GM12801 (cell line): ENCODE results near the gene PACS2.

Experiments used
- CTCF ChIP-seq: IDR thresholded peaks from one replicate; pipeline ENCODE4 v1.5.1; 2011; ENCODE audit warnings: control low read depth; ENCODE audit not compliant: insufficient read length; ENCODE audit errors: extremely low read depth

The PACS2 gene

DNA sequence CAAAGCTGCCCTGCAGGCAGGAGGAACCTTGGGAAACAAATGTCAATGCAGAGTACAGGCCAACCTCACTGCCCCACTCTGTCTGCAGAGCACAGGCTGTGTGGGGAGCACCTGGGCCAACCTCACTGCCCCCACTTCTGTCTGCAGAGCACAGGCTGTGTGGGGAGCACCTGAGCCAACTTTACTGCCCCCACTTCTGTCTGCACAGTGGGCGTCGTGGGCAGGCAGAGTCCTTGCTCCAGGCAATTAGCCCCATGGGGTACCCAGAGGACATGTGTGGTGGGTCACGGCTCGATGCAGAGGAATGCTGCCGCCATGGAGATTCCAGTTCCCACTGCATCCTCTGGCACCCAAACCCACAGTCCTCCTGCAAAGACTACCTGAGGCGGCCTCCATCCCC, 39.9 kb upstream of the PACS2 start:
- TF ChIP-seq CTCF = no peak

- no peak for TF ChIP-seq CTCF
Measured at GRCh38 chr14:105275267-105275946, 39.1 kb upstream of the PACS2 start.

GRCh38 chr14:105279642-105280361, 34.7 kb upstream of the PACS2 start:
- TF ChIP-seq CTCF = no peak

- no peak for TF ChIP-seq CTCF
Measured at GRCh38 chr14:105280525-105280924, 34.0 kb upstream of the PACS2 start.

DNA sequence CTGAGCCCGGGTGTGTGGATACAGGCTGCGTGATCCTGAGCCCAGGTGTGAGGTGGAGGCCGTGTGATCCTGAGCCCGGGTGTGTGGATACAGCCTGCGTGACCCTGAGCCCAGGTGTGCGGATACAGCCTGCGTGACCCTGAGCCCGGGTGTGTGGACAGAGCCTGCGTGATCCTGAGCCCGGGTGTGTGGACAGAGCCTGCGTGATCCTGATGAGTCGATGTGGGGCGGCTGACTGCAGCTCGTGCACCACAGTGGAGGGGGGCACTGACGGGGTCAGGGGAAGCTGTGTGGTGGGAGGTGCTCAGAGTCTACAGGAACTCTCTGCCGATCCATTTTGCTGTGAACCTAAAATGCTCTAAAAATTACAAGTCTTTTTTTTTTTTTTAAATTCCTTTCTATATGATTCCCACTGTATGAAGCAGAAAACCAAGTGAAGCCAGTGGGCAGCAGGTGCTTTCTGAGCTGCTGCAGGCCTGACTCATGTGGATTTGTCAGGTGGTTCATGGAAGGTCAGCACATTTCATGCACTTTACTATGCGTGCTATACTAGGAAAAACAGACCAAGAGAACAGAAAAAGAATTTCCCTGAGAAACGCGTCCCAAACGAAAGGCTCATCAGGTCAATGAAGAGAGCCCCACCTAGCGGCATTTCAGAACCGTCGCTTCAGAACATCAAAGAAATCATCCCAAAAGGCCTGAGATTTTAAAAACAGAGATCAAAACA, 33.0 kb upstream of the PACS2 start:
- TF ChIP-seq CTCF = no peak

GRCh38 chr14:105282098-105282725, 32.3 kb upstream of the PACS2 start:
- no peak for TF ChIP-seq CTCF

- TF ChIP-seq CTCF = no peak
Measured at GRCh38 chr14:105283028-105283427, 31.5 kb upstream of the PACS2 start.
